Ecto neural progenitor cell (in vitro differentiated cells): ENCODE results near the gene BUB1.
"Not testable (repeated sequence)": the region's sequence is repeated elsewhere in the genome, so short reads cannot be mapped to it uniquely, and the experiment has no call there.

Experiments
- DNase-seq: peaks from one replicate; pipeline ENCODE4 v3.0.0-alpha.2; 2018; ENCODE audit warnings: low spot score

BUB1 gene

GRCh38 chr2:110655701-110656100 is 22.2 kb downstream of the BUB1 start:
- DNase-seq = no peak

- no peak for DNase-seq
These were observed 24.0 kb downstream of the BUB1 start for GRCh38 chr2:110653861-110654260.

- DNase-seq = no peak
These were observed 27.5 kb downstream of the BUB1 start for GRCh38 chr2:110650346-110650745.

GRCh38 chr2:110647777-110648176 is 30.1 kb downstream of the BUB1 start:
- no peak for DNase-seq

GRCh38 chr2:110645616-110646015 is 32.2 kb downstream of the BUB1 start:
- no peak for DNase-seq

GRCh38 chr2:110644357-110644756 is 33.5 kb downstream of the BUB1 start:
- DNase-seq = no peak

- no peak for DNase-seq
These were observed 35.5 kb downstream of the BUB1 start for GRCh38 chr2:110642360-110642759.

- no peak for DNase-seq
These were observed 37.9 kb downstream of the BUB1 start for GRCh38 chr2:110639972-110640371.

- DNase-seq = no peak
These were observed 38.7 kb downstream of the BUB1 start for GRCh38 chr2:110638952-110639695.

GRCh38 chr2:110638004-110638403 is 39.9 kb downstream of the BUB1 start:
- DNase-seq = no peak

GRCh38 chr2:110637093-110637492 is 40.8 kb downstream of the BUB1 start:
- DNase-seq = no peak

GRCh38 chr2:110635949-110636628 is 41.8 kb downstream of the BUB1 start:
- DNase-seq = not testable (repeated sequence)

- not testable (repeated sequence) for DNase-seq
These were observed 50.5 kb downstream of the BUB1 start for GRCh38 chr2:110627348-110627747.

- not testable (repeated sequence) for DNase-seq
These were observed 58.4 kb downstream of the BUB1 start for GRCh38 chr2:110619326-110619939.

GRCh38 chr2:110613927-110614326 is 63.9 kb downstream of the BUB1 start:
- DNase-seq = not testable (repeated sequence)

- DNase-seq = peak; percentile 49
These were observed 67.1 kb downstream of the BUB1 start for GRCh38 chr2:110610613-110611250.

- not testable (repeated sequence) for DNase-seq
These were observed 67.8 kb downstream of the BUB1 start for GRCh38 chr2:110609843-110610612.

GRCh38 chr2:110608788-110609502 is 68.9 kb downstream of the BUB1 start:
- DNase-seq = not testable (repeated sequence)

- not testable (repeated sequence) for DNase-seq
These were observed 72.8 kb downstream of the BUB1 start for GRCh38 chr2:110605057-110605456.

GRCh38 chr2:110603917-110604591 is 73.8 kb downstream of the BUB1 start:
- not testable (repeated sequence) for DNase-seq
